Neural progenitor cell (in vitro differentiated cells): Measurements from ENCODE around the gene ETHE1. TPM values are rescaled to one million over a fixed set of nuclear protein-coding genes. Genes with fewer than 3 reads are reported as not detected.

Experiments used
- DNase-seq: peaks from one replicate; pipeline ENCODE4 v3.0.0-alpha.2; 2016; ENCODE audit warnings: low spot score
- H2AFZ ChIP-seq: fragments of 200-600 bp; sonication (generic); replicated peaks from 2 replicates; pipeline ENCODE4 v1.6.1; 2016; ENCODE audit warnings: antibody characterized with exemption
- H3F3A ChIP-seq: fragments of 200-600 bp; sonication (generic); 2 replicates; pipeline ENCODE4 v1.6.1; 2016; ENCODE audit warnings: antibody characterized with exemption, low read depth
- H3K27ac ChIP-seq: fragments of 200-600 bp; sonication (generic); 2 replicates; pipeline ENCODE4 v1.5.1; 2016; ENCODE audit warnings: mild to moderate bottlenecking
- H3K27me3 ChIP-seq: fragments of 200-600 bp; sonication (generic); 2 replicates; pipeline ENCODE4 v1.6.1; 2016; ENCODE audit warnings: mild to moderate bottlenecking, moderate library complexity
- H3K36me3 ChIP-seq: fragments of 200-600 bp; sonication (generic); 2 replicates; pipeline ENCODE4 v1.5.1; 2016
- H3K4me1 ChIP-seq: fragments of 200-600 bp; sonication (generic); 2 replicates; pipeline ENCODE4 v1.6.1; 2016; ENCODE audit warnings: mixed run types
- H3K4me2 ChIP-seq: fragments of 200-600 bp; sonication (generic); 2 replicates; pipeline ENCODE4 v1.6.1; 2016
- H3K4me3 ChIP-seq: fragments of 200-600 bp; sonication (generic); 2 replicates; pipeline ENCODE4 v1.5.1; 2016
- H3K79me2 ChIP-seq: fragments of 200-600 bp; sonication (generic); 2 replicates; pipeline ENCODE4 v1.6.1; 2016; ENCODE audit warnings: low read depth
- H3K9ac ChIP-seq: fragments of 200-600 bp; sonication (generic); 2 replicates; pipeline ENCODE4 v1.6.1; 2016
- H3K9me3 ChIP-seq: fragments of 200-600 bp; sonication (generic); 2 replicates; pipeline ENCODE4 v1.5.1; 2016; ENCODE audit warnings: low read depth
- H4K20me1 ChIP-seq: fragments of 200-600 bp; sonication (generic); 2 replicates; pipeline ENCODE4 v1.6.1; 2016; ENCODE audit warnings: low read depth
- H3K27ac Mint-ChIP-seq: 3 replicates; pipeline ENCODE4 v1.8.0; 2021; ENCODE audit warnings: mixed read lengths
- H3K27me3 Mint-ChIP-seq: 2 replicates; pipeline ENCODE4 v1.8.0; 2022; ENCODE audit warnings: low read depth, mild to moderate bottlenecking, inconsistent platforms, moderate library complexity, mixed read lengths; ENCODE audit not compliant: insufficient read depth
- H3K36me3 Mint-ChIP-seq: 3 replicates; pipeline ENCODE4 v1.8.0; 2021; ENCODE audit warnings: mixed read lengths
- H3K4me1 Mint-ChIP-seq: 3 replicates; pipeline ENCODE4 v1.8.0; 2021; ENCODE audit warnings: mixed read lengths
- H3K4me3 Mint-ChIP-seq: 3 replicates; pipeline ENCODE4 v1.8.0; 2021; ENCODE audit warnings: mild to moderate bottlenecking, moderate library complexity, mixed read lengths
- H3K9me3 Mint-ChIP-seq: 3 replicates; pipeline ENCODE4 v1.8.0; 2020; ENCODE audit warnings: mixed read lengths
- EZH2 ChIP-seq: fragments of 200-600 bp; sonication (generic); IDR thresholded peaks from 2 replicates; pipeline ENCODE4 v1.6.1; 2017; ENCODE audit warnings: antibody characterized with exemption, mild to moderate bottlenecking, moderate library complexity
- EZH2phosphoT487 ChIP-seq: fragments of 200-600 bp; sonication (generic); IDR thresholded peaks from 2 replicates; pipeline ENCODE4 v1.6.1; 2017; ENCODE audit warnings: antibody characterized with exemption
- total RNA-seq: library from RNA; depleted of rRNA; stranded (reverse); fragments of >200 nt; gene quantifications from 2 replicates; pipeline ENCODE4 v1.2.3, GENCODE V29; 2015; ENCODE audit warnings: low replicate concordance
- TF ChIP-seq, protein P1 (sequence below): fragments of 200-600 bp; sonication (generic); IDR thresholded peaks from 2 replicates; pipeline ENCODE4 v1.5.1; 2017; ENCODE audit warnings: antibody characterized with exemption, mild to moderate bottlenecking

ETHE1 gene
- total RNA-seq, 1 donor from 2014 or later = 13.6 TPM

DNA sequence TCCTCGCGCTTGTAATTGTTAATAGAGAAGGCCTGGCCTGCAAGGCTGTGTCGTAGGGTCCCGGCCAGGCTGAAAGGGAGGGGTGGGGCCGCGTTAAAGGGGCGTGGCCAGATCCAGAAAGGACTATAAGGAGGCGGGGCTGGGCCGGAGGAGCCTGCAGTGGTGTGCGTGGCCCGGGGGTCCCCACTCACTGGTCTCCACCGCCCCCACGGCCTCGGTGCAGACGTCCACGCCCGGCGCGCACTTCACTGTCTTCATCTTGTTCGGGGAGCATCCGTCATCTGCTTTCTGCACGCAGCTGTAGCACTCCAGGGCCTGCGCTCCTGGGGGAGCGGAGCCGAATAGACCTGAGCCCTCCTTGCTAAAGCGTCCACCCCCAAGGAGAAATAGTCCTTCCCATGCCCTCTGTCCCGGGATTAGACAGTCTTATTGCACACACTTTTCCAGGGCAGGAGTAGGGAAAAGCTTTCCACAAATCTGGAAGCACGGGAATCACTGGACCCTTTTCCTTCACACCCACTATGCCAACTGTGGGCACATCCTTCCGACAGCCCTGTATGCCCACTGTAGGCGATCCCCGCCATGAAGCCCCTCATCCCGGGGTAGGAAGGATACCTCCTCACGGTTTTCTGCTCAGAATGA is 62.7 kb downstream of the ETHE1 start:
- Histone ChIP-seq H3K79me2 (no peaks in the 10 kb centered on the region), H3K4me1 (no peaks in the 10 kb centered on the region), H2AFZ (peak overlapping the region; percentile 97), H3F3A (peaks cover 13% of the 10 kb centered on the region), H3K36me3 (no peaks in the 10 kb centered on the region), H3K27me3 (peaks cover 63% of the 10 kb centered on the region), H3K27ac (no peak overlapping the region), H3K9ac (no peak overlapping the region), H3K4me3 (peak overlapping the region; percentile 77), H3K4me2 (peak overlapping the region; percentile 67), H4K20me1 (no peaks in the 10 kb centered on the region), H3K9me3 (no peaks in the 10 kb centered on the region)
- peaks cover 10% of the 10 kb centered on the region for H3K4me1 Mint-ChIP-seq
- H3K4me3 Mint-ChIP-seq = peak overlapping the region; percentile 93
- no peak overlapping the region for H3K27ac Mint-ChIP-seq
- peak; percentile 84 for DNase-seq
- H3K36me3 Mint-ChIP-seq = no peaks in the 10 kb centered on the region
- TF ChIP-seq EZH2 (no peak), EZH2phosphoT487 (no peak)
- TF ChIP-seq, protein P1, sequence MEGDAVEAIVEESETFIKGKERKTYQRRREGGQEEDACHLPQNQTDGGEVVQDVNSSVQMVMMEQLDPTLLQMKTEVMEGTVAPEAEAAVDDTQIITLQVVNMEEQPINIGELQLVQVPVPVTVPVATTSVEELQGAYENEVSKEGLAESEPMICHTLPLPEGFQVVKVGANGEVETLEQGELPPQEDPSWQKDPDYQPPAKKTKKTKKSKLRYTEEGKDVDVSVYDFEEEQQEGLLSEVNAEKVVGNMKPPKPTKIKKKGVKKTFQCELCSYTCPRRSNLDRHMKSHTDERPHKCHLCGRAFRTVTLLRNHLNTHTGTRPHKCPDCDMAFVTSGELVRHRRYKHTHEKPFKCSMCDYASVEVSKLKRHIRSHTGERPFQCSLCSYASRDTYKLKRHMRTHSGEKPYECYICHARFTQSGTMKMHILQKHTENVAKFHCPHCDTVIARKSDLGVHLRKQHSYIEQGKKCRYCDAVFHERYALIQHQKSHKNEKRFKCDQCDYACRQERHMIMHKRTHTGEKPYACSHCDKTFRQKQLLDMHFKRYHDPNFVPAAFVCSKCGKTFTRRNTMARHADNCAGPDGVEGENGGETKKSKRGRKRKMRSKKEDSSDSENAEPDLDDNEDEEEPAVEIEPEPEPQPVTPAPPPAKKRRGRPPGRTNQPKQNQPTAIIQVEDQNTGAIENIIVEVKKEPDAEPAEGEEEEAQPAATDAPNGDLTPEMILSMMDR = no peak
- H3K27me3 Mint-ChIP-seq = peaks cover 37% of the 10 kb centered on the region
- no peaks in the 10 kb centered on the region for H3K9me3 Mint-ChIP-seq

DNA sequence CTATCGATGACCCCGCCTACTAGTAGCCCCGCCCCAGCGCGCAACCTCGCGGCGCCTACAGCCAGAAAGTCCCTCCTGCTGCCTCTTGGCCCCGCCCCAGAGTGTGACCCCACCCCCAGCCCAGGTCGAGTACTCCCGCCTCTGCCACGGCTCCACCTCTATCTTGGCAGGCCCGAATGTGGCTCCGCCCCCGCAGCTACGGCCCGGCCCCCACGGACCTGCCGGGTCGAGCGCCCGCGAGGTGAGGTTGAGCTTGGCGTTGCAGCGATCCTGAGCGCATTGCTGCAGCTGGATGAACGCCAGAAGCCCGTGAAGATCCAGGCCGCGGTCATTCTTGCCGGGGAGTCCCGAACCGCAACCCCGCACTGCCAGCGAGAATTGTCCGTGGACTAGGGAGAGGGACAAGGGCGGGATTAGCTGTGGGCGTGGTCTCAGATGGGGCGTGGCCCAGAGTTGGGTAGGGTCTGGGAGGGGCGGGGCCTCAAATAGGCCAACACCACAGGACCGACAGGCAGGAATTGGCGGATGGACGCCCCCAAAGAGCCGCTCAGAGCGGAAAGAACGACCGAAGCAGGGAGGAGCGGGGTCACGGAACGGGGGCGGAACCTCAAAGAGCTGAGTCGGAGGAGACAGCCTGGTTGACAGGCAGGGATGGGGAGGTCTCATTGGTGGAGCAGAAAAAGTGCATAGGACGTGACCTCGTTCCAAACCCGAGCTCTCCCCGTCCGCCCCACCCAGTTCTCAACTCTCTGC is 63.4 kb downstream of the ETHE1 start:
- peaks cover 13% of the 10 kb centered on the region for H3F3A ChIP-seq
- no peaks in the 10 kb centered on the region for H3K9me3 ChIP-seq
- no peaks in the 10 kb centered on the region for H3K36me3 ChIP-seq
- H3K4me1 Mint-ChIP-seq = peaks cover 10% of the 10 kb centered on the region
- no peaks in the 10 kb centered on the region for H3K4me1 ChIP-seq
- peak overlapping the region; percentile 93 for H3K4me3 Mint-ChIP-seq
- no peaks in the 10 kb centered on the region for H3K79me2 ChIP-seq
- H3K36me3 Mint-ChIP-seq = no peaks in the 10 kb centered on the region
- TF ChIP-seq EZH2 (no peak), EZH2phosphoT487 (no peak)
- TF ChIP-seq, protein P1 = no peak
- H3K27me3 ChIP-seq = peaks cover 63% of the 10 kb centered on the region
- peak; percentile 97 for DNase-seq
- no peak overlapping the region for H3K27ac Mint-ChIP-seq
- peak overlapping the region; percentile 98 for H2AFZ ChIP-seq
- peak overlapping the region; percentile 77 for H3K4me3 ChIP-seq
- peaks cover 37% of the 10 kb centered on the region for H3K27me3 Mint-ChIP-seq
- no peaks in the 10 kb centered on the region for H3K9me3 Mint-ChIP-seq
- no peaks in the 10 kb centered on the region for H4K20me1 ChIP-seq
- H3K9ac ChIP-seq = no peak overlapping the region
- no peak overlapping the region for H3K27ac ChIP-seq
- H3K4me2 ChIP-seq = peak overlapping the region; percentile 67

DNA sequence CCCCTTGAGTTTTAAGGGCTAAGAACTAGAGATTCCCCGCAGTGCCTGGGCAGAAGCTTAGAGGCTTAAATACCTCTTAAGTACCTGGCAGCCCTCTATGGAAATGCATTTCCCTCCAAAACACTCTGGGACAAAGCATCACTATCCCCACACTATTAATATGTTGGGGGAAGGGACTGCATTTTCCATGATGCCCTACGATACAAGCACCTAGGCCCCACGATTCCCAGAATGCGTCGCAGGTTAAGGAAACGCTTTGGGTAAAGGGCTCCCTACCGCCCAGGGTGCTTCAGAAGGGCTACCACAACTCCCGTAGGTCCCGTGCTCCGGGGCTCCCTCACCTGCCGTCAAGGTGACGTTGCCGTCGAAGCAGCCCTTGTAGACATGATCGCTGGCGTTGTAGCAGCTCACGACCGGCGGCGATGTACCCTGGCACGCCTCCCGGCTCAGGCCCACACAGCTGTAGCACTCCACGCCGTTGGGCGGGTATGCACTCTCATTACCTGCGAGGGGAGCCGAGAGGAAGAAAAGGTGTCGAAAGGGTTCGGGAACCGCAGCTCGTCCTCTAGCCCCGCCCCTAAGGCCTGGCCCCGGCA is 64.1 kb downstream of the ETHE1 start:
- peaks cover 36% of the 10 kb centered on the region for H3K27me3 Mint-ChIP-seq
- Histone ChIP-seq H3K9me3 (no peaks in the 10 kb centered on the region), H3K4me3 (peak overlapping the region; percentile 77), H3K9ac (no peak overlapping the region), H3K36me3 (no peaks in the 10 kb centered on the region), H3K79me2 (no peaks in the 10 kb centered on the region), H3K4me1 (no peaks in the 10 kb centered on the region), H3K27me3 (peaks cover 63% of the 10 kb centered on the region), H4K20me1 (no peaks in the 10 kb centered on the region), H3F3A (peaks cover 13% of the 10 kb centered on the region), H3K27ac (no peak overlapping the region), H3K4me2 (peak overlapping the region; percentile 79), H2AFZ (peak overlapping the region; percentile 98)
- H3K9me3 Mint-ChIP-seq = no peaks in the 10 kb centered on the region
- TF ChIP-seq, protein P1 = no peak
- peak; percentile 46 for TF ChIP-seq EZH2
- no peak for TF ChIP-seq EZH2phosphoT487
- no peak overlapping the region for H3K27ac Mint-ChIP-seq
- DNase-seq = no peak
- H3K4me3 Mint-ChIP-seq = peak overlapping the region; percentile 93
- H3K36me3 Mint-ChIP-seq = no peaks in the 10 kb centered on the region
- H3K4me1 Mint-ChIP-seq = peaks cover 10% of the 10 kb centered on the region
